Ramos (cell line): ENCODE data around the gene GABRR2.

Experiments
- in situ Hi-C: fragments of 300-500 bp; cut with MboI; formaldehyde crosslinking; loops from one replicate; pipeline ENCODE4 v1.14.3; 2022; ENCODE audit warnings: low sequenced_read_pairs; ENCODE audit not compliant: unreplicated experiment

Gene GABRR2

DNA sequence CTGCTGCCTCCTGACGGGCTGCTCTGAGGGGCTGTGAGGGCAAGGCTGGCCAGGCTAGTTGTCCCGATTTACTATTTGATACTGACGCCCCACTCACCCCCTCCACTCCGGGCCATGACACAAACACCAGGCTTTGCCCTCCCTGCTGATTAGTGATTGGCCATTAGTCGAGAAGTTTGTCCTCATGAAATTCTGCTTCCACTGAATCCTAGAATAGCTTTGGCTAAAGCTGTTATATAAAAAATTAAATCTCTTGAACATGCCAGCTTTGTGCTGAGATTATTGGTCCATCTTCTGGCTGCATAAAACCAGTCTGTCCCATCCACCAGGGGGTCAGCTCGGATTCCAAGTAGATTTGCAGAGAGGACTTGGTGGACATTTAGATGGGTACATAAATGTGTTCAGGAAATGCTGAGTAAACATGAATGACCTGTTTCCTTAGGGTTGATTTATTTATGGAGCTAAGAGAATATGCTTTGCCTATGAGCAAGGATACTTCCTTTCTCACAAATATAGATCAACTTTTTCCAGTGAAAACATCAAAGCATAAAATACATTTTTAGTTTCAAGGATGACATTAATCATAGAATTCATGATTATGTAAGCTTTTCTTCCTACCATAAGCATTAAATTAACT, at the start of gene GABRR2:
GABRR2 (minus strand) TSS at position 51 of the 637 bp plus-strand sequence. CDS start 134 bp downstream, outside the sequence.
- in situ Hi-C loops = no loop called here

DNA sequence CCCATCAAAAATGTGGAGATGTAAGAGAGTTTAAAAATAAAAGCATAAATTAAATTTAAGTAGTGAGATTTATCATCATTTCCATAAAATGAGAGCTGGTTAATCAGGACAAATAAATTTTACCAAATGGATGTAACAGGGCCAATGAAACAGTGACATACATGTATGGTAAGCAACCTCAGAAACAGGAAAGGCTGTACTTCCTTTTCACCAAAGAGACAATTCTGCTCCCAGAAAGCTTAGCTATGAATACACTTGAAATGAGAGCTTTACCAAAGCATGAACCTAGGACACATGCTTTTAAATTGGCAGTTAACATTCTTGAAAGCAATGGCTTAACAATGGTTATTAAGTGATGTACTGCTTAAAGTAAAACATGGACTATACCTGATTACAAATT, 49.5 kb upstream of the GABRR2 start:
- in situ Hi-C loops = no loop called here

DNA sequence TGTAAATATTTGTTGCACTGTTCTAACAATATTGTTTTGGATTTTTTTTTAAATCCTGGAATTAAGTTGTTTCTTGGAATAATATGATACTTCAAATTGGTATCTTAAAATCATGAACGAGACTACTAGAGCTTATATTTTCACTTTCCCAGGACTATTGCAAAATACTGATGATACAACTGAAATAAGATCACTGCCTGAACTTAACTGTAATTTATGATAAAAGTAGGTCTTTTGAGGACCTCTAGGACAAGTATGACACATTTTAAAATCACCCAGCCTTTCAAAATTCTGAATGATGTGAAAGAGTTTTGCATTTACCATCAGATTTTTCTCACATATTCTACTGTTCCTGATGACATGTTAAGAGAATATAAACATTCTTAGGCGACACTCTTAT, 46.1 kb upstream of the GABRR2 start:
- in situ Hi-C loops = no loop called here

DNA sequence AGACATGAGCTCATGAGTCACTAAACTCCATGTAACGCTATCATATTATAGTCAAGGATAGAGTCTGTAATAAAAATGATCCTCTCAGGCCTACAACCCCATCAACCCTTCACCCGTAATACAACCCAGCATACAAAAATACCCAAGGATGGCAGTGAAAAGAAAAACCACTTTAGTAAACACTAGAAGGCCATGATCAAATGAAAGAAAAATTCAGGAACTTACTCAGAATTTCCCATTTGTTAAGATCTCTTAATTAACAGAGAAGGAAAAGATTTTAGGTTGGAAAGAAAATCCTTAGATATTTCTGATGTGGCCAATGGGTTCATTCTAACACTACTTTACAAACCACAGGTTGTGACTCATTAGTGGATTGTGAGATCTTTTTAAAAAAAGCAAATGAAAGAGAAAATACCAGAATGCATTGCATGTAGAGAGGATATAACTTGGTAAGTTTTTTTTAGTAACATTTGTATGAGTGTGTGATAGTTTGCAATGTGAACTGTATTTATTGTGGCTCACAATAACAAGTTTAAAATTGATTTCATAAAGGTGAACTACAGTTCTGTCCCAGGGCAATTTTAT, 45.4 kb upstream of the GABRR2 start:
- in situ Hi-C loops = no loop called here

DNA sequence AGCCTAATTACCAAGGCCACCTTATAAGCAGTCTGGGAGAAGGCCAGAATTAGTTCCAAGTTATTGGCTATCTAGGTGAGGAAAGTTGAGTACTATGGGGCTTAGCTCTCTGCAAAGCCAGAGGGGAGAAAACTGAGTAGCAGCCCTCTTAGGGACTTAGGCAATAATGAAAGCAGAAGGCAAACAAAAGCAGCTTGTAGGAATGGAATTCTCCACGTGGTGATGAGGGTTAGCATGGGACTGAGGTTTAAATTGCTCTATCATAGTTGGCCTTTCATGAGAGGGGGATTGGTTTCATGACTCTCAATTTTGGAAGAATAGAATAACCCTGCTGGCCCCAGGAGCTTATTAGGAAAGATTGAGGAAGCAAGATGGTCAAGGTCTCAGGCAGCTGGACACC, 44.5 kb upstream of the GABRR2 start:
- in situ Hi-C loops = loop anchor here (5.0 kb wide), 2 partner anchors 1018 to 1437 kb away; no protein-coding TSS in a partner anchor

DNA sequence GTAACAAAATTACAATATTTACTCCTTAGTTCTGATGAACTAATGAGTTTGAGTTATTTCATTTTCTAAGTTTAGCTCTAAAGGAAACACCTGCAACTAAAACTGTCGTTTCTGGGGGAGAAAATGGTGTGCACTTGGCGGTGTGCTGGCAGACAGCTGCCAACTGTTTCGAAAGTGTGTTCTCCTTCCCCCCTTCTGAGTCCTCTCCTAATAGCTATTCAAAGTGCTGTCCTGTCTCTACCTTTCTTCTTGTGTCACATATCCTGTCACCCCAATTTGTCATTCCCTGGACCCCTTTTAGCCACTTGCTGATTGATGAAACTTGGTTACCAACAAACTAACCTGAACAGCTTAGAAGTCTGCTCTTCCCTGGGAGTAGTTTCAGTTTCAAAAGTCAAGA, 42.3 kb upstream of the GABRR2 start:
- in situ Hi-C loops = loop anchor here (5.0 kb wide), 2 partner anchors 1020 to 1435 kb away; no protein-coding TSS in a partner anchor

DNA sequence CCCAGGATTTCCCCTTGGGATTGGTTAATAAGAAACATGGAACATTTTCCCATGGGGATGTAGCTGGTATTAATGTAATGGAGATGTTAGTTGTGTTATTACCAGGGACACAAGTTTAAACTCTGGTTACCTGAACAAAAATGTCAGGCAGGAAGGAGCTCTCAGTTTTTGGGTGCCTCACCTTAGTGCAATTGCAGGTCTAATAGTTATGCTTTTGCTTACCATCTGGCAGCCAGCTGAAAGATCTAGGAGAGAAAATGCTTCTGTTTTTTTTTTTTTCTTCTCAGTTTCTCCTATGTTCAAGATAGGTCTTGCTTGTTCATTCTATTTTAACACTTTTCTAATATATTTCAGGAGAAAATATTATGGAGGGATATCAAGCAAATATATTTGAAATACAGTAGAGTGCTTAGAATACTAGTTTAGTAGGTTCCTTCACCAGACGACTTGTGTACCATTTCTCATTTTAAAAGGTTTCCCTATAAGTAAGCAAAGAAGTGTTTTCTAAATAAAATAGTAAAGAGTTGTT, 41.6 kb upstream of the GABRR2 start:
- in situ Hi-C loops = loop anchor here (5.0 kb wide), 2 partner anchors 1021 to 1434 kb away; no protein-coding TSS in a partner anchor

DNA sequence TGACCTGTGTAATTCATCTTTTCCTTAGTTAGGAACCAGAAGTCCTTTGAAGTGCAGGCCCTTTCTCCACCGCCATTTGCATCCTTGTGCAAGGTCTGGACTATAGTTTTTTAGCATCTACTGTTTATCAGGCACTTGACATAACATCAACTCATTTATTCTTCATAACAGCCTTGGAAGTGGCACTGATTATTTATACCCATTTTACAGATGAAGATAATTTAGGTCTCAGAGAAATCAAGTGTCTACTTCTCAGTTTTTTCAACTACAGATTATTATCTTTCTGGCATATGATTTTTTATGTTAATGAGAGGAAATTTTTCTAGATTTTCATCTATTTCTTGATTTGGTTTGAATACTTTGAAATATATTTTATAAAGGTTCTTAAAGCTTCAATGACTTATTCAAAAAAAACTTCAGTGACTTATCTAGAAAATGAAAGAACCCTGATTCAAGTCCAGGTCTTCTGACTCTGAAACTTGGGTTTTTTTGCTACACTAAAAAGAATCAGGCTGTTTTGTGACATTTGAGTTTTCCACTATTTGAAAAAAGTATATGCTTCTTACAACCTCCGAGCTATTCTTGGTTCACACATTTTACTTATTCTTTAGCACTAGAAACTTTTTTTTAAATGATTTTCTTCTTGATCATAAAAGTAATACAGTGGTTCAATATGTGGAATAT, 40.6 kb upstream of the GABRR2 start:
- in situ Hi-C loops = loop anchor here (5.0 kb wide), 2 partner anchors 1022 to 1433 kb away; no protein-coding TSS in a partner anchor

DNA sequence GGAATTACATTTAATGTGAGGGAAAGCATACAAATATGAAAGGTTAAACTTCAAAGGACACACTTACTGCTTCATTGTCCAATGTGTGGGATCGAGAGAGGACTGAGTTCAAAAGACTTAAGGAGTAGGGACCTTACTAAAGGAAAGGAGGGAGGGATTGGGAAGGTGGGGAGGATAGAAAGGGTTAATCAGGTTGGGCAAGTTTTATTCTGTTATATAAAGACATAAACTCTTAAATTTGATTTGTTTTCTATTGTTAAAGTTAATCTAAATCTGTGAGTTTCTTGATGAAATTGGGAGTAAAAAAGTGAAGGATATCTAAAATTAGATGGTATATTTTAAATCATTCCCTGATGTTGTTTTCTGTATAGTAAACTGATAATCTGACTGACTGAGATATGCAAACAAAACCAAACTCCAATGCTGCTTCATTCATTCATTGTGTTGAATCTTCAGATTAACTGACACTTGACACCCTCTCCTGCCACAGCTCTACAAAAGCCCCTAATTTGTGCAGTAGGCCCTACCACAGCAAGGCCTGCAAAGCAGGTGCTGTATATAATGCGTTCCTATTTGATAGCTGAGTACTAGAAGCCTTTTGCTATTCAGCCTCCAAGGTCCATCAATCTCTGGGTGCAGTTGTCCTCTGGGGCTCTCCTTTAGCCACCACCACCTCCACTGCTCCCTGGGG, 38.7 kb upstream of the GABRR2 start:
- in situ Hi-C loops = loop anchor here (5.0 kb wide), 1 partner anchor 948 kb away; no protein-coding TSS in a partner anchor

DNA sequence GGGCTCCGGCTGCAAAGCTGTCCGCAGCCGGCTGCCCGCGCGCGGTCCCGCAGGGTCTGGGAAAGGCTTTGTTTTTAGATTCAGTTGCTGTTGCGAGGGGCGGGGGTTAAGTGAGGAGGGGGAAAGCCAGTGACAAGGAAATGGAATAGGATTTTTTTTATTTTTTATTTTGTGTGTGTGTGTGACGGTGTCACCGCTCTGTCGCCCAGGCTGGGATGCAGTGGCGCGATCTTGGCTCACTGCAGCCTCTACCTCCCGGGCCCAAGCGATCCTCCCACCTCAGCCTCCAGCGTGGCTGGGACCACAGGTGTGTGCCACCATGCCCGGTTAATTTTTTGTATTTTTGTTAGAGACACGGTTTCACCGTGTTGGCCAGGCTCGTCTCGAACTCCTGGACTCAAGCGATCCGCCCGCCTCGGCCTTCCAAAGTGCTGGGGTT, 38.0 kb upstream of the GABRR2 start:
- in situ Hi-C loops = loop anchor here (5.0 kb wide), 1 partner anchor 949 kb away; no protein-coding TSS in a partner anchor

DNA sequence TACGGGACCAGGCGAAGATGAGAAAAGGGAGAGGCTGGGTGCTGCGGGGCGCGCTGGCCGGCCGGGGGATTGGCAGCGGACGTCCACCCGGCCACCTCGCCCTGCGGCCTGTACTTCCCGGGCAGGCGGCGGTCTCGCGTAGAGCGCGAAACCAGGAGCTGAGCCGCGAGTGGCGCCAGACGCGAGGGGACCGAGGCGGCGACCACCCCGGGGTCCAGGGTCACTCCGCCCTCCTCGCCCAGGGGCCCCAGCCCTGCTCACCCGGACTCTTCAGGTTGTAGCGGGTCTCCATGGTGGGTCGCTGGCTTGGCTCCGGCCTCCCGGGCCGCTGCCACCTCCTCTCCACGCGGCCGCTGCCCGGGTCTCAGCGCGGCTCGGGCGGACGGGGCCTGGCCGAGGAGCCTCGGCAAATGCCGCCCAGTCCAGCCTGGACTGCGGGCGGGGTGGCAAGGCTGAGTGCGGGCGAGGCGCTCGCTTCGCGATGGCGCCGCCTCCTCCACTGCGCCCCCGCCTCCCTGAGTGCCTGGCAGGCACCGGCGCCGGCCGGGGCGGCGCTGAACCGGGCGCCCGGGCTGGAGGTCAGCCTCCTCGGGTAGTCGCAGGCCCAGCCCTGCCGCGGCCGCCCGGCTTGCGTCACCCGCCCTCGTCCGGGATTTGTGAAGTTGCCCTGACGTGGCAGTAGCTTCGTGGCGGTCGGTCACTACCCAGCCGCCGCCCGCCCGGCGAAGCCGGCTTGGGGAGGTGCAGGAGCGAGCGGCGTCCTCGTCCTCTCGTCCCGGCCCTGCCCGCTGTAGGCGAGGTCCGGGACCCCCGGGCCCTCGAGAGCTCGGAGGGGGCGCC, 37.4 kb upstream of the GABRR2 start, which contains the start of gene UBE2J1:
UBE2J1 (minus strand) TSS at position 445 of the 840 bp plus-strand sequence; CDS start at position 292, 153 bp downstream.
- in situ Hi-C loops = loop anchor here (5.0 kb wide), 1 partner anchor 950 kb away; no protein-coding TSS in a partner anchor

DNA sequence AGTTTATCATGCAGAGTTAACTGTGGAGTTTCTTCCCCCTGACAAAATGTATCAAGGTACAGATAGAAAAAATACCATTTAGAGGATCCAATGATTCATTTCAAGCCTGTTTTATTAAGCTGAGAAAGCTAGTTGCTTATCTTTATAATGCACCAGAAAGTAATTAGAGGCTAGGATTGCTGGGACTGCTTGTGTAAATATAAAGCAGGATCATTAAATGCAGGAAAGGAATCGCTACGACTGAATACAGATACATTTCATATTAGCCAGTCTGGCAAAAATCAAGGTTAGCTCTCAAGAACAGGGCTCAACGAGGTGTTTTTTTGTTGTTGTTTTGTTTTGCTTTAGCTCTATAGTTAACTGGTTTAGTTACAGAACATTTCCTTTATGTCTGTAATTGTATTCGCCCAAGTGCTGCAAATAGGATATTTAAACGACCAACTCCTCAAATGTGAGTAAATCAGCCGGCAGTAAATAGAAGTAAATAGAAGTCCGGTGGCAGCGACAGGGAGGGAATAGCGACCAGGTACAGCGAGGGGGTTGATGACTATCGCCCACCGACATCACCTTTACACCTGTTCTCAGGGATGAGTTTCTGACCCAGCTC, 36.7 kb upstream of the GABRR2 start:
- in situ Hi-C loops = loop anchor here (5.0 kb wide), 1 partner anchor 951 kb away; no protein-coding TSS in a partner anchor

DNA sequence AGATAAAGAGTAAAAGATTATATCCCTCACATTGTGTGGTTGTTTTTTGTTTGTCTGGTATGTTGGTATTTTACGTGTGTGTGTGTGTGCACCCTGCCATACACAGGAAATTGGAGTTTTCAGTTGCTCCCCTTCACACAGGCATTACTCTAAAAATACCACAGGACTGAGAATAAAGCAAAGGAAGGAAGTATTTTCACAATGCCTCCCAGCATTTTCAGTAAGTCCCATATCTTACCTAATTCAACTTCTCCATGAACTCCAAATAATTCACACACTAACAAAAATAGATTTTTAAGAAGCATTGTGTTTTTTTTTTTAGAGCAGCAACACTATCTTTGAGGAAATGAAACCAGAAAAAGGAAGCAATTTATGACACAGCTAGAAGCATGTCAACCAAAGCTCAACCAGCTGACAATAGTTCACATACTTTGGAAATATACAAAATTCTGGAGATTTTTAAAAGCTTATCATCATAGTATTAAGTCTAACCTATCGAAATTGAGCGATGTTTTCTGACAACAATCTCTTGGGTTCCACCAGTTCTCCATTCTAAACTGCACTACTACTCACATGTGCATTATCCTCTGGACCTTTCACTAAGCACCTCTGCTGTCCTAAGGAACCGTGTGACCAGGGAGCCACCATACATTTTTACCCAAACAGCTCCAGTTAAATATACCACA, 35.3 kb upstream of the GABRR2 start:
- in situ Hi-C loops = loop anchor here (5.0 kb wide), 1 partner anchor 952 kb away; no protein-coding TSS in a partner anchor

DNA sequence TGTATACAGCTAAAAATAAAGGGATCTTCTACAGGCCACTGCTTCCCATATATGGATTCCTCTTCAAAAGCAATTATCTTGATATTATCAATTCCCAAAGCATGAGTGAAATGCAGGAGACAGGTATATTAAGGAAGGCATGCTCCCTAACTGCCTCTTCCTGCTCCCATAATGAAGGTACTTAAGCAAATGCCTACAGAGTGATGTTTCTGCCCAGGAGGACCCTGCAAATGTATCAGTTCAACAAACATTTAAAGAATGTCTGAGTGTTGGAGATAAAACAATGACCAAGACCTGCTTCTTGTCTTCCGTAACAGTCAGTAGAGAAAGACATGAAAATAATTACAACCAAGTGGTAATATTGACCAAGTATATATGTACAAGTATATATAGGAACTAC, 33.3 kb upstream of the GABRR2 start:
- in situ Hi-C loops = no loop called here

DNA sequence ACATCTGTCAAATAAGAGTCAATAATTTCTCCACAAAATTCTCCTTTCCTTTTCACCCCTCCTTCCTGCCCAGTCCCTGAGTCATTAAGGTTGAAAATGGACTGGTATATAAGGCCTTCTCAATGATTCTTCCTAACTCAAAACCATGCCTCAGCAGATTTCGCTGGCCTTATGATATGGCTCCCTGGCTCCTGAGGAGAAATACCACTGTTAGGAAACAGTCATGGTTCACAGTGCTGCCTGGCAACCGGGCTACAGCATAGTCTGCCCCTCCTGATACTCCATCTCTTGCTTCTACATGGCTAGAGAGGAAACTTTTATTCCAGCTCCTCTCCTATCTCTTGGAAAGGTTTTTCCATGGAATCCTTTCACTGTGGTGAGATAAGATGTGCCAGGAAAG, 32.7 kb upstream of the GABRR2 start:
- in situ Hi-C loops = no loop called here

DNA sequence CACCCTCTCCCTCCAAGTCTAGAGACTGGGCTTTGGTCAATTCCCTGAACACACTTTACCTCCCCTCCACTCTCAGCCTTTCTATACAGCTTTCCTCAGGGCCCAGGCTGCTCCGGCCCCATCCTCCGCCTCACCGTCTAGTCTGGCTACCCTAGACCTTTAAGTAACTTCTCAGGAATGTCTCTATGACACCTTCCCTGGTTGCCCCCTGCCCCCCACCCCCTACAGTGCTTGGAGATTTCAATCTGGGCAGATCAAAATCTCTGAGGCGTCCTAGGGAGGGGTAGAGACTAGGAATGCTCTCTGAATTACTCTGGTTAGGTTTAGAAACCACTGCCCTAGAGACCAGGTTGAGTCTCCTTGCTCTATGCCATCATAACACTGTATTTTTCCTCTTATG, 31.3 kb upstream of the GABRR2 start:
- in situ Hi-C loops = no loop called here

DNA sequence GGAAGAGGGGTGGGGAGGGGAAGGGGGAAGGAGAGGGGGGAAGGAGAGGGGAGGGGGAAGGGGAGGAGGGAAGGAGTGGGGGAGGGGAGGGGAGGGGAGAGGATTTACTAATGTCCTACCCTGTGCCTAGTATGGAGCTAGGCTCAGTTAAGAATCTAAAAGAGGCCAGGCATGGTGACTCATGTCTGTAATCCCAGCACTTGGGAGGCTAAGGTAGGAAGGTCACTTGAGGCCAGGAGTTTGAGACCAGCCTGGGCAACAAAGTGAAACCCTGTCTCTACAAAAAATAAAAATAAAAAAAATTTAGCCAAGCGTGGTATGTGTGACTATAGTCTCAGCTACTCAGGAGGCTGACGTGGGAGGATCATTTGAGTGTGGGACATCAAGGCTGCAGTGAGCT, 24.5 kb upstream of the GABRR2 start:
- in situ Hi-C loops = no loop called here

DNA sequence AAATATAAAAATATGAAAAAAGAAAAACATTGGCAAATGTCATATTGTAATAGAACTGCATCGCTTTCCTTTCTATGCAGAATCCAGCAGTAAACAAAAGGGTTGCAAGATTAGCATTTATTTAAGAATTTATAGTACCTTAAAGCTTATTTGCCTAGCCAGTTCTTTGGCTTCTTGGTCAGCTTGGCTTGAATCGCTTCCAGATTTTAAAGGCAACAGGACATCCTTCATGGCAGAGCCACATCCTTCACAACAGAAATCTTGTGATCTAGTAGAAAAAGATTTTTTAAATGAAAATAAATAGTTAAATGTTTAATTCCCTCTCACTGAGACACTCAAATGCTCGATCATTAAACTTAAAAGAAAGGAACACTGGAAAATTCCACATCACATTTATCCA, 20.1 kb upstream of the GABRR2 start:
- in situ Hi-C loops = no loop called here
